ENCODE results near the gene TRIM2. TPM values are rescaled to one million over a fixed set of nuclear protein-coding genes. Genes with fewer than 3 reads are reported as not detected.
A peak's percentile ranks its signal among the peaks of the same experiment; 100 is the strongest.

Gene TRIM2
- total RNA-seq, 2 experiments from 2014 or later = 0.06 to 0.29 TPM

- intact Hi-C loops (cut with micrococcal nuclease; ENCODE audit: unreplicated experiment) = no loop called here
- H3K36me3 ChIP-seq (ENCODE audit: insufficient read depth, low read length) = peaks cover 22% of the 10 kb centered on the region
- no peaks in the 10 kb centered on the region for H4K20me1 ChIP-seq (ENCODE audit: insufficient read depth, low read length)
- POLR2A ChIA-PET = interaction anchor here (0.6 to 6.3 kb wide), 47 partner anchors 8 to 700 kb away, joined by 3 to 168 read pairs (median 5); partner anchors contain the start of gene TMEM131L
- no peak overlapping the region for H2AFZ ChIP-seq (ENCODE audit: low read length)
- peak overlapping the region; percentile 92 for H3K4me2 ChIP-seq (ENCODE audit: low read length)
- H3K9me3 ChIP-seq (ENCODE audit: low read length) = no peaks in the 10 kb centered on the region
- H3K4me1 ChIP-seq (ENCODE audit: insufficient read depth, low read length, poor library complexity, severe bottlenecking) = peaks cover 84% of the 10 kb centered on the region
- peak; percentile 38 for DNase-seq (ENCODE audit: low spot score)
- CTCF ChIA-PET (ENCODE audit: unreplicated experiment) = interaction anchor here (1.3 to 1.4 kb wide), 2 partner anchors 227 to 228 kb away, joined by 3 to 4 read pairs; no protein-coding TSS in a partner anchor
- BruUV-seq (replicated peaks) = no TSS peak
- peak overlapping the region; percentile 100 for H3K27ac ChIP-seq (ENCODE audit: low read depth, low read length, poor library complexity, severe bottlenecking)
- H3K4me3 ChIP-seq (ENCODE audit: low read depth, low read length, poor library complexity, severe bottlenecking) = peak overlapping the region; percentile 87
- H3K9me2 ChIP-seq (ENCODE audit: insufficient read depth, low read length) = no peaks in the 10 kb centered on the region
- H3K79me2 ChIP-seq (ENCODE audit: insufficient read depth, low read depth, low read length) = peaks cover 66% of the 10 kb centered on the region
- TF ChIP-seq CTCF (conservative IDR thresholded peaks at IDR 0.05; ENCODE audit: low read length) (no peak), EZH2phosphoT487 (IDR thresholded peaks at IDR 0.05; ENCODE audit: borderline replicate concordance, low read depth, low read length) (no peak)
Observed at GRCh38 chr4:153346031-153346430, 141.8 kb downstream of the TRIM2 start.

- BruUV-seq (replicated peaks) = TSS peak; percentile 26
- Histone ChIP-seq H3K9me2 (ENCODE audit: insufficient read depth, low read length) (no peaks in the 10 kb centered on the region), H4K20me1 (ENCODE audit: insufficient read depth, low read length) (no peaks in the 10 kb centered on the region), H3K9me3 (ENCODE audit: low read length) (no peaks in the 10 kb centered on the region), H3K4me1 (ENCODE audit: insufficient read depth, low read length, poor library complexity, severe bottlenecking) (peaks cover 78% of the 10 kb centered on the region), H3K79me2 (ENCODE audit: insufficient read depth, low read depth, low read length) (peaks cover 66% of the 10 kb centered on the region), H3K27ac (ENCODE audit: low read depth, low read length, poor library complexity, severe bottlenecking) (peak overlapping the region; percentile 100), H3K36me3 (ENCODE audit: insufficient read depth, low read length) (peaks cover 27% of the 10 kb centered on the region), H3K4me3 (ENCODE audit: low read depth, low read length, poor library complexity, severe bottlenecking) (peak overlapping the region; percentile 87), H3K4me2 (ENCODE audit: low read length) (peak overlapping the region; percentile 92), H2AFZ (ENCODE audit: low read length) (no peak overlapping the region)
- POLR2A ChIA-PET = interaction anchor here (0.7 to 6.3 kb wide), 30 partner anchors 8 to 700 kb away, joined by 3 to 168 read pairs (median 6); partner anchors contain the start of gene TMEM131L
- peak; percentile 60 for DNase-seq (ENCODE audit: low spot score)
- intact Hi-C loops (cut with micrococcal nuclease; ENCODE audit: unreplicated experiment) = no loop called here
- TF ChIP-seq CTCF (conservative IDR thresholded peaks at IDR 0.05; ENCODE audit: low read length) = peak; percentile 62
- no peak for TF ChIP-seq EZH2phosphoT487 (IDR thresholded peaks at IDR 0.05; ENCODE audit: borderline replicate concordance, low read depth, low read length)
- CTCF ChIA-PET (ENCODE audit: unreplicated experiment) = interaction anchor here (0.6 to 1.4 kb wide), 4 partner anchors 83 to 228 kb away, joined by 3 to 4 read pairs (median 4); no protein-coding TSS in a partner anchor
Observed at GRCh38 chr4:153346563-153346962, 142.3 kb downstream of the TRIM2 start.

- Histone ChIP-seq H4K20me1 (ENCODE audit: insufficient read depth, low read length) (no peaks in the 10 kb centered on the region), H3K4me1 (ENCODE audit: insufficient read depth, low read length, poor library complexity, severe bottlenecking) (peaks cover 73% of the 10 kb centered on the region), H3K79me2 (ENCODE audit: insufficient read depth, low read depth, low read length) (peaks cover 70% of the 10 kb centered on the region), H2AFZ (ENCODE audit: low read length) (no peak overlapping the region), H3K27ac (ENCODE audit: low read depth, low read length, poor library complexity, severe bottlenecking) (peak overlapping the region; percentile 100), H3K9me3 (ENCODE audit: low read length) (no peaks in the 10 kb centered on the region), H3K4me3 (ENCODE audit: low read depth, low read length, poor library complexity, severe bottlenecking) (peak overlapping the region; percentile 87), H3K9me2 (ENCODE audit: insufficient read depth, low read length) (no peaks in the 10 kb centered on the region), H3K4me2 (ENCODE audit: low read length) (peak overlapping the region; percentile 92), H3K36me3 (ENCODE audit: insufficient read depth, low read length) (peaks cover 33% of the 10 kb centered on the region)
- ChIA-PET CTCF (ENCODE audit: unreplicated experiment) (interaction anchor here (0.6 to 1.2 kb wide), 2 partner anchors 82 to 86 kb away, joined by 3 to 4 read pairs; no protein-coding TSS in a partner anchor), POLR2A (interaction anchor here (0.6 to 6.3 kb wide), 18 partner anchors 17 to 701 kb away, joined by 3 to 168 read pairs (median 6); partner anchors contain the start of gene TMEM131L)
- intact Hi-C loops (cut with micrococcal nuclease; ENCODE audit: unreplicated experiment) = no loop called here
- no peak for TF ChIP-seq EZH2phosphoT487 (IDR thresholded peaks at IDR 0.05; ENCODE audit: borderline replicate concordance, low read depth, low read length)
- BruUV-seq (replicated peaks) = no TSS peak
- peak; percentile 66 for DNase-seq (ENCODE audit: low spot score)
Observed at GRCh38 chr4:153347117-153347516, 142.9 kb downstream of the TRIM2 start.
